ENCODE data around the gene C2CD3. TPM values are rescaled to one million over a fixed set of nuclear protein-coding genes. Genes with fewer than 3 reads are reported as not detected.
"Not testable (repeated sequence)": the region's sequence is repeated elsewhere in the genome, so short reads cannot be mapped to it uniquely, and the experiment has no call there.

The C2CD3 gene
- total RNA-seq, 1 donor from 2014 or later: 25.2 TPM

DNA sequence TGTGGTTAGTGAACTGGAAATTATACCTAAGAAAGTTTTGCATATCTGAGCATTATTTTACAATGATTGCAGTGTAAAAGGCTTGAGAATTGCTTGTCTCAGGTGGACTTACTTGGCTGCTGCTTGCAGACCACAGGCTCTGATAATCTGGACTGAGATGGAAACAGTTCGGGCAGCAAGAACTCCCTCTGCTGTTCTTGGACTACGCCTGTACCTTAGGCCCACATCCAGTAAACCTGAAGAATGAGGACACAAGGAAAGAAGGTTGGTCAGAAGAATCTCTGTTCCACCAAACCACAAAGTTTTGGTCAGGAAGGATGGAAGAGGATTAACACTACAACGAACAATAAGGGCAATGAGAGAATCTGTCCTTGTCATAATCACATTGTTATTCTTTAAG, 80.1 kb downstream of the C2CD3 start:
- DNase-seq (ENCODE audit: extremely low spot score, unreplicated experiment): no peak
- H3K4me1 Mint-ChIP-seq (ENCODE audit: unreplicated experiment): no peaks in the 10 kb centered on the region
- no peaks in the 10 kb centered on the region for H3K27me3 Mint-ChIP-seq (ENCODE audit: unreplicated experiment)
- no peak overlapping the region for H3K27ac Mint-ChIP-seq (ENCODE audit: unreplicated experiment)
- no peak overlapping the region for H3K4me3 Mint-ChIP-seq (ENCODE audit: unreplicated experiment)
- peaks cover 15% of the 10 kb centered on the region for H3K36me3 Mint-ChIP-seq (ENCODE audit: unreplicated experiment)
- no peaks in the 10 kb centered on the region for H3K9me3 Mint-ChIP-seq (ENCODE audit: unreplicated experiment)
- TF ChIP-seq, protein P1, sequence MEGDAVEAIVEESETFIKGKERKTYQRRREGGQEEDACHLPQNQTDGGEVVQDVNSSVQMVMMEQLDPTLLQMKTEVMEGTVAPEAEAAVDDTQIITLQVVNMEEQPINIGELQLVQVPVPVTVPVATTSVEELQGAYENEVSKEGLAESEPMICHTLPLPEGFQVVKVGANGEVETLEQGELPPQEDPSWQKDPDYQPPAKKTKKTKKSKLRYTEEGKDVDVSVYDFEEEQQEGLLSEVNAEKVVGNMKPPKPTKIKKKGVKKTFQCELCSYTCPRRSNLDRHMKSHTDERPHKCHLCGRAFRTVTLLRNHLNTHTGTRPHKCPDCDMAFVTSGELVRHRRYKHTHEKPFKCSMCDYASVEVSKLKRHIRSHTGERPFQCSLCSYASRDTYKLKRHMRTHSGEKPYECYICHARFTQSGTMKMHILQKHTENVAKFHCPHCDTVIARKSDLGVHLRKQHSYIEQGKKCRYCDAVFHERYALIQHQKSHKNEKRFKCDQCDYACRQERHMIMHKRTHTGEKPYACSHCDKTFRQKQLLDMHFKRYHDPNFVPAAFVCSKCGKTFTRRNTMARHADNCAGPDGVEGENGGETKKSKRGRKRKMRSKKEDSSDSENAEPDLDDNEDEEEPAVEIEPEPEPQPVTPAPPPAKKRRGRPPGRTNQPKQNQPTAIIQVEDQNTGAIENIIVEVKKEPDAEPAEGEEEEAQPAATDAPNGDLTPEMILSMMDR (IDR thresholded peaks at IDR 0.05): peak; percentile 27

GRCh38 chr11:74086242-74086884, 84.4 kb downstream of the C2CD3 start:
- Mint-ChIP-seq H3K36me3 (ENCODE audit: unreplicated experiment) (peaks cover 36% of the 10 kb centered on the region), H3K27ac (ENCODE audit: unreplicated experiment) (no peak overlapping the region), H3K27me3 (ENCODE audit: unreplicated experiment) (no peaks in the 10 kb centered on the region), H3K9me3 (ENCODE audit: unreplicated experiment) (no peaks in the 10 kb centered on the region), H3K4me3 (ENCODE audit: unreplicated experiment) (no peak overlapping the region), H3K4me1 (ENCODE audit: unreplicated experiment) (no peaks in the 10 kb centered on the region)
- TF ChIP-seq, protein P1 (IDR thresholded peaks at IDR 0.05): no peak
- DNase-seq (ENCODE audit: extremely low spot score, unreplicated experiment): no peak

DNA sequence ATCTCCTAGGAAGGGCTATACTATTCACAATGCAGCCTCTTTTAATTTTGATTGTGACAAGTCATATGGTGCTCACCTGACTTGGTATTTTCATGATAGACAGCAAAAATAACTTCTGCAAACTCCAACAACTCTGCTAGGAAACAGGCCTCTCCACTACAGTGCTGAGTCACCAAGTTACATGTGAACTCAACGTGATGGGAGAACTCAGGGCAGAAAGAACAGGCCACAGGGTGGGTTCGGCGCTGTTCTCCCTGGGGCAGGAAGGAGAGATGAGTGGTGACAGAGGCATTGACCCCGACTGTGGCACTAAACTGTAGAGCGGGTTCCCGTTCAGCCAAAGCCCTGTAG, 85.3 kb downstream of the C2CD3 start:
- TF ChIP-seq, protein P1 (IDR thresholded peaks at IDR 0.05): no peak
- H3K4me3 Mint-ChIP-seq (ENCODE audit: unreplicated experiment): no peak overlapping the region
- DNase-seq (ENCODE audit: extremely low spot score, unreplicated experiment): no peak
- no peaks in the 10 kb centered on the region for H3K4me1 Mint-ChIP-seq (ENCODE audit: unreplicated experiment)
- H3K9me3 Mint-ChIP-seq (ENCODE audit: unreplicated experiment): no peaks in the 10 kb centered on the region
- peaks cover 38% of the 10 kb centered on the region for H3K36me3 Mint-ChIP-seq (ENCODE audit: unreplicated experiment)
- H3K27ac Mint-ChIP-seq (ENCODE audit: unreplicated experiment): no peak overlapping the region
- H3K27me3 Mint-ChIP-seq (ENCODE audit: unreplicated experiment): no peaks in the 10 kb centered on the region

GRCh38 chr11:74084796-74085541, 85.8 kb downstream of the C2CD3 start:
- Mint-ChIP-seq H3K27ac (ENCODE audit: unreplicated experiment) (no peak overlapping the region), H3K4me1 (ENCODE audit: unreplicated experiment) (no peaks in the 10 kb centered on the region), H3K36me3 (ENCODE audit: unreplicated experiment) (peaks cover 38% of the 10 kb centered on the region), H3K27me3 (ENCODE audit: unreplicated experiment) (no peaks in the 10 kb centered on the region), H3K9me3 (ENCODE audit: unreplicated experiment) (no peaks in the 10 kb centered on the region), H3K4me3 (ENCODE audit: unreplicated experiment) (no peak overlapping the region)
- TF ChIP-seq, protein P1 (IDR thresholded peaks at IDR 0.05): no peak
- no peak for DNase-seq (ENCODE audit: extremely low spot score, unreplicated experiment)

DNA sequence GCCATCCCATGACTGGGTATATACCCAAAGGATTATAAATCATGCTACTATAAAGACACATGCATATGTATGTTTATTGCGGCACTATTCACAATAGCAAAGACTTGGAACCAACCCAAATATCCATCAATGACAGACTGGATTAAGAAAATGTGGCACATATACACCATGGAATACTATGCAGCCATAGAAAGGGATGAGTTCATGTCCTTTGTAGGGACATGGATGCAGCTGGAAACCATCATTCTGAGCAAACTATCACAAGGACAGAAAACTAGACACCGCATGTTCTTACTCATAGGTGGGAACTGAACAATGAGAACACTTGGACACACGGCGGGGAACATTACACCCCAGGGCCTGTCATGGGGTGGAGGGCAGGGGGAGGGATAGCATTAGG, 86.9 kb downstream of the C2CD3 start:
- not testable (repeated sequence) for H3K9me3 Mint-ChIP-seq (ENCODE audit: unreplicated experiment); DNase-seq (ENCODE audit: extremely low spot score, unreplicated experiment); H3K4me1 Mint-ChIP-seq (ENCODE audit: unreplicated experiment); H3K27ac Mint-ChIP-seq (ENCODE audit: unreplicated experiment); H3K4me3 Mint-ChIP-seq (ENCODE audit: unreplicated experiment); H3K27me3 Mint-ChIP-seq (ENCODE audit: unreplicated experiment)
- H3K36me3 Mint-ChIP-seq (ENCODE audit: unreplicated experiment): peaks cover 38% of the 10 kb centered on the region

All from osteocyte (in vitro differentiated cells).